Measurements from ENCODE around the gene KLHL20. TPM values are rescaled to one million over a fixed set of nuclear protein-coding genes. Genes with fewer than 3 reads are reported as not detected.

KLHL20 gene
- total and polyA plus RNA-seq, 2 of the 13 experiments (the other 11 are each of a cell fraction or from before 2014, with no cell fraction given) = 7.4 to 14.3 TPM

- Histone ChIP-seq H3K4me3 (replicated peaks in 1 of 3; ENCODE audit: insufficient read depth in 1 of 3, low read depth in 2 of 3, low read length in 3 of 3) (no peak overlapping the region), H3K79me2 (ENCODE audit: insufficient read depth, low read length) (no peaks in the 10 kb centered on the region), H4K20me1 (ENCODE audit: insufficient read depth, low read length) (no peaks in the 10 kb centered on the region), H3K4me1 (ENCODE audit: insufficient read depth, low read length) (no peaks in the 10 kb centered on the region), H3K9ac (ENCODE audit: insufficient read depth, low read depth, low read length) (no peak overlapping the region), H3K9me3 (ENCODE audit: low read length) (no peaks in the 10 kb centered on the region), H3K27me3 (ENCODE audit: control insufficient read depth in 1 of 2, insufficient read depth in 2 of 2, low read length in 2 of 2) (no peaks in the 10 kb centered on the region), H2AFZ (ENCODE audit: low read length) (no peak overlapping the region), H3K27ac (ENCODE audit: extremely low read length, insufficient read depth, low read length) (no peak overlapping the region), H3K36me3 (replicated peaks in 1 of 2; ENCODE audit: control insufficient read depth in 1 of 2, insufficient read depth in 2 of 2, low read length in 2 of 2) (peaks cover 0 to 9% of the 10 kb centered on the region in 2 experiments; a peak in 1 of 5 replicates), H3K4me2 (ENCODE audit: low read depth, low read length) (no peak overlapping the region)
- ChIA-PET POLR2A (no interaction called here), CTCF (ENCODE audit: low intra/inter-chr PET ratio, low total read pairs) (no interaction called here)
- intact Hi-C loops (cut with micrococcal nuclease; ENCODE audit: unreplicated experiment) (no loop called here), in situ Hi-C loops (cut with HindIII; ENCODE audit: extremely low pct_ligation_motif_present, low pct_unique_long_range_greater_than_20kb) (no loop called here)
- WGBS (ENCODE audit: low lambda C conversion rate) = 99% methylated on average over 2 of the region's 2 CpGs
- no peak for TF ChIP-seq SIX1 (CRISPR knock-in tag; IDR thresholded peaks at IDR 0.05; ENCODE audit: borderline replicate concordance)
- TF ChIP-seq ZNF362 (CRISPR knock-in tag; IDR thresholded peaks at IDR 0.05; ENCODE audit: borderline replicate concordance) = no peak
- TF ChIP-seq YY1 (IDR thresholded peaks at IDR 0.05; ENCODE audit: insufficient read depth, insufficient replicate concordance, low read depth, low read length) = no peak
- no peak for TF ChIP-seq ZNF777 (CRISPR knock-in tag; IDR thresholded peaks at IDR 0.05)
- FAIRE-seq (no peak), DNase-seq (ENCODE audit: low spot score) (no peak), ATAC-seq (no peak)
- no TSS peak for BruUV-seq (replicated peaks)
Measured at GRCh38 chr1:173744651-173745050, 29.9 kb downstream of the KLHL20 start.

DNA sequence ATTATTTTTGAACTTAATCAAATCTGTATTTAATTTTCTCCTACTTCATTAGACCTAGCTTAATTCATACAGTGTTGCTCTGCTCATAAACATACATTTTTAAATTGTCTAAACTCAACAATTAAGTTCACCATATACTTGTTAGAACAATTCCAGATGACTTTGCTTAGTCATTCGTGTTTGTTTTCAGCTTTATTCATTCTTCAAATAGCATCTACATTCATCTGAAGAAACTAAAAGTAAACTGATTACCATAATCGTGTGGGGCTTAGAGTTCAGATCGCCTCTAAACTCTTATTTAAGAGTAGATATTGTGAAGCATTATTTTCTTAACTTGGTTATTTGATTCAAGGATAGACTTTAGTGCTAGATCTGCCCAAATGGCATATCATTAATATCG lies 34.4 kb downstream of the KLHL20 start:
- ChIA-PET POLR2A (no interaction called here), CTCF (ENCODE audit: low intra/inter-chr PET ratio, low total read pairs) (no interaction called here)
- ATAC-seq (no peak), DNase-seq (ENCODE audit: low spot score) (no peak), FAIRE-seq (no peak)
- Histone ChIP-seq H3K4me3 (replicated peaks in 1 of 3; ENCODE audit: insufficient read depth in 1 of 3, low read depth in 2 of 3, low read length in 3 of 3) (no peak overlapping the region), H3K27ac (ENCODE audit: extremely low read length, insufficient read depth, low read length) (no peak overlapping the region), H3K36me3 (replicated peaks in 1 of 2; ENCODE audit: control insufficient read depth in 1 of 2, insufficient read depth in 2 of 2, low read length in 2 of 2) (peaks cover 3 to 4% of the 10 kb centered on the region in 2 experiments; a peak in 2 of 5 replicates), H3K9ac (ENCODE audit: insufficient read depth, low read depth, low read length) (no peak overlapping the region), H3K79me2 (ENCODE audit: insufficient read depth, low read length) (no peaks in the 10 kb centered on the region), H3K9me3 (ENCODE audit: low read length) (no peaks in the 10 kb centered on the region), H3K4me1 (ENCODE audit: insufficient read depth, low read length) (peaks cover 8% of the 10 kb centered on the region), H4K20me1 (ENCODE audit: insufficient read depth, low read length) (no peaks in the 10 kb centered on the region), H3K4me2 (ENCODE audit: low read depth, low read length) (no peak overlapping the region), H3K27me3 (ENCODE audit: control insufficient read depth in 1 of 2, insufficient read depth in 2 of 2, low read length in 2 of 2) (no peaks in the 10 kb centered on the region), H2AFZ (ENCODE audit: low read length) (no peak overlapping the region)
- TF ChIP-seq, protein P1, sequence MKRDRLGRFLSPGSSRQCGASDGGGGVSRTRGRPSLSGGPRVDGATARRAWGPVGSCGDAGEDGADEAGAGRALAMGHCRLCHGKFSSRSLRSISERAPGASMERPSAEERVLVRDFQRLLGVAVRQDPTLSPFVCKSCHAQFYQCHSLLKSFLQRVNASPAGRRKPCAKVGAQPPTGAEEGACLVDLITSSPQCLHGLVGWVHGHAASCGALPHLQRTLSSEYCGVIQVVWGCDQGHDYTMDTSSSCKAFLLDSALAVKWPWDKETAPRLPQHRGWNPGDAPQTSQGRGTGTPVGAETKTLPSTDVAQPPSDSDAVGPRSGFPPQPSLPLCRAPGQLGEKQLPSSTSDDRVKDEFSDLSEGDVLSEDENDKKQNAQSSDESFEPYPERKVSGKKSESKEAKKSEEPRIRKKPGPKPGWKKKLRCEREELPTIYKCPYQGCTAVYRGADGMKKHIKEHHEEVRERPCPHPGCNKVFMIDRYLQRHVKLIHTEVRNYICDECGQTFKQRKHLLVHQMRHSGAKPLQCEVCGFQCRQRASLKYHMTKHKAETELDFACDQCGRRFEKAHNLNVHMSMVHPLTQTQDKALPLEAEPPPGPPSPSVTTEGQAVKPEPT (CRISPR knock-in tag; IDR thresholded peaks at IDR 0.05; ENCODE audit: low read depth) = no peak
- no peak for TF ChIP-seq ZNF615 (CRISPR knock-in tag; IDR thresholded peaks at IDR 0.05; ENCODE audit: borderline replicate concordance)
- TF ChIP-seq ZNF556 (CRISPR knock-in tag; IDR thresholded peaks at IDR 0.05; ENCODE audit: borderline replicate concordance) = no peak
- TF ChIP-seq, protein P2, sequence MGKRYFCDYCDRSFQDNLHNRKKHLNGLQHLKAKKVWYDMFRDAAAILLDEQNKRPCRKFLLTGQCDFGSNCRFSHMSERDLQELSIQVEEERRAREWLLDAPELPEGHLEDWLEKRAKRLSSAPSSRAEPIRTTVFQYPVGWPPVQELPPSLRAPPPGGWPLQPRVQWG (CRISPR knock-in tag; IDR thresholded peaks at IDR 0.05; ENCODE audit: borderline replicate concordance, low read depth) = no peak
- in situ Hi-C loops (cut with HindIII; ENCODE audit: extremely low pct_ligation_motif_present, low pct_unique_long_range_greater_than_20kb) (no loop called here), intact Hi-C loops (cut with micrococcal nuclease; ENCODE audit: unreplicated experiment) (no loop called here)
- BruUV-seq (replicated peaks) = no TSS peak
- WGBS (ENCODE audit: low lambda C conversion rate) = 90% methylated on average over 4 of the region's 4 CpGs

Measured in HepG2 (cell line).